CD4-positive, alpha-beta T cell treated with Interleukin-6 at 100 ng/mL for 8 hours (primary cell): ENCODE measurements around the gene RFTN1.

Experiments
- DNase-seq: peaks from one replicate; pipeline ENCODE4 v3.0.0-alpha.2; 2020; ENCODE audit warnings: mixed read lengths, low spot score

Gene RFTN1

GRCh38 chr3:16486201-16486600 lies 27.3 kb downstream of the RFTN1 start:
- DNase-seq: no peak

- no peak for DNase-seq
Observed at GRCh38 chr3:16485395-16485992, 28.0 kb downstream of the RFTN1 start.

GRCh38 chr3:16484984-16485383 lies 28.5 kb downstream of the RFTN1 start:
- DNase-seq: no peak

GRCh38 chr3:16484216-16484615 lies 29.3 kb downstream of the RFTN1 start:
- no peak for DNase-seq

- peak; percentile 51 for DNase-seq
Observed at GRCh38 chr3:16482770-16483531, 30.5 kb downstream of the RFTN1 start.

- DNase-seq: no peak
Observed at GRCh38 chr3:16482194-16482769, 31.2 kb downstream of the RFTN1 start.

- no peak for DNase-seq
Observed at GRCh38 chr3:16481546-16481897, 32.0 kb downstream of the RFTN1 start.

- DNase-seq: peak; percentile 40
Observed at GRCh38 chr3:16480861-16481545, 32.5 kb downstream of the RFTN1 start.

GRCh38 chr3:16478516-16478915 lies 35.0 kb downstream of the RFTN1 start:
- no peak for DNase-seq

GRCh38 chr3:16477521-16477920 lies 36.0 kb downstream of the RFTN1 start:
- DNase-seq: no peak

- DNase-seq: no peak
Observed at GRCh38 chr3:16477056-16477455, 36.4 kb downstream of the RFTN1 start.

- no peak for DNase-seq
Observed at GRCh38 chr3:16476636-16477035, 36.9 kb downstream of the RFTN1 start.

- no peak for DNase-seq
Observed at GRCh38 chr3:16475766-16476165, 37.7 kb downstream of the RFTN1 start.

- DNase-seq: no peak
Observed at GRCh38 chr3:16474920-16475319, 38.6 kb downstream of the RFTN1 start.

- DNase-seq: no peak
Observed at GRCh38 chr3:16474216-16474615, 39.3 kb downstream of the RFTN1 start.

- no peak for DNase-seq
Observed at GRCh38 chr3:16472593-16472992, 40.9 kb downstream of the RFTN1 start.

- DNase-seq: no peak
Observed at GRCh38 chr3:16471897-16472296, 41.6 kb downstream of the RFTN1 start.

- DNase-seq: no peak
Observed at GRCh38 chr3:16470590-16470989, 42.9 kb downstream of the RFTN1 start.

- peak; percentile 15 for DNase-seq
Observed at GRCh38 chr3:16468336-16469098, 45.0 kb downstream of the RFTN1 start.

GRCh38 chr3:16468002-16468335 lies 45.5 kb downstream of the RFTN1 start:
- DNase-seq: no peak

GRCh38 chr3:16467393-16467792 lies 46.1 kb downstream of the RFTN1 start:
- peak; percentile 15 for DNase-seq

GRCh38 chr3:16466822-16467221 lies 46.7 kb downstream of the RFTN1 start:
- no peak for DNase-seq
